WTC11 (cell line): ENCODE results near the gene TEKT5.

ENCODE experiments used
- CREM ChIP-seq: sonication (generic); formaldehyde crosslinking; IDR thresholded peaks from 2 replicates; pipeline ENCODE4 v1.8.1; 2022; ENCODE audit warnings: mild to moderate bottlenecking, missing genetic modification reagents, moderate library complexity
- ETV6 ChIP-seq: sonication (generic); formaldehyde crosslinking; IDR thresholded peaks from 2 replicates; pipeline ENCODE4 v1.8.1; 2022; ENCODE audit warnings: mild to moderate bottlenecking, missing genetic modification reagents
- NFYB ChIP-seq: sonication (generic); formaldehyde crosslinking; conservative IDR thresholded peaks from 2 replicates; pipeline ENCODE4 v1.8.0; 2022; ENCODE audit warnings: low read depth, missing genetic modification reagents
- NR1H2 ChIP-seq: sonication (generic); formaldehyde crosslinking; IDR thresholded peaks from 2 replicates; pipeline ENCODE4 v1.9.0; 2021; ENCODE audit warnings: mild to moderate bottlenecking, moderate library complexity, missing genetic modification reagents
- RELA ChIP-seq: sonication (generic); formaldehyde crosslinking; IDR thresholded peaks from 2 replicates; pipeline ENCODE4 v1.8.1; 2022; ENCODE audit warnings: missing genetic modification reagents, mild to moderate bottlenecking, borderline replicate concordance
- ZNF138 ChIP-seq: sonication (generic); formaldehyde crosslinking; conservative IDR thresholded peaks from 2 replicates; pipeline ENCODE4 v1.8.1; 2022; ENCODE audit warnings: mild to moderate bottlenecking, moderate library complexity, missing genetic modification reagents
- TF ChIP-seq, protein P1 (sequence below): fragments of 200-600 bp; IDR thresholded peaks from 2 replicates; pipeline ENCODE4 v1.8.0; 2022; ENCODE audit warnings: antibody characterized with exemption
- TF ChIP-seq, protein P2 (sequence below): sonication (generic); formaldehyde crosslinking; IDR thresholded peaks from 2 replicates; pipeline ENCODE4 v1.8.0; 2022; ENCODE audit warnings: mild to moderate bottlenecking, missing genetic modification reagents
- TF ChIP-seq, protein P3 (sequence below): sonication (generic); formaldehyde crosslinking; conservative IDR thresholded peaks from 2 replicates; pipeline ENCODE4 v1.8.1; 2022; ENCODE audit warnings: mild to moderate bottlenecking, missing genetic modification reagents
- TF ChIP-seq, protein P4 (sequence below): sonication (generic); formaldehyde crosslinking; IDR thresholded peaks from 2 replicates; pipeline ENCODE4 v1.8.0; 2023; ENCODE audit warnings: missing genetic modification reagents
- TF ChIP-seq, protein P5 (sequence below): fragments of 250-450 bp; sonication (Bioruptor Pico); IDR thresholded peaks from 2 replicates; pipeline ENCODE4 v2.1.2; 2022; ENCODE audit warnings: mild to moderate bottlenecking, moderate library complexity
- TF ChIP-seq, protein P6 (sequence below): fragments of 250-450 bp; sonication (Bioruptor Pico); conservative IDR thresholded peaks from 2 replicates; pipeline ENCODE4 v1.9.0; 2021; ENCODE audit warnings: mild to moderate bottlenecking
- TF ChIP-seq, protein P7 (sequence below): sonication (generic); formaldehyde crosslinking; IDR thresholded peaks from 2 replicates; pipeline ENCODE4 v1.8.1; 2023; ENCODE audit warnings: mild to moderate bottlenecking, missing genetic modification reagents

DNA sequence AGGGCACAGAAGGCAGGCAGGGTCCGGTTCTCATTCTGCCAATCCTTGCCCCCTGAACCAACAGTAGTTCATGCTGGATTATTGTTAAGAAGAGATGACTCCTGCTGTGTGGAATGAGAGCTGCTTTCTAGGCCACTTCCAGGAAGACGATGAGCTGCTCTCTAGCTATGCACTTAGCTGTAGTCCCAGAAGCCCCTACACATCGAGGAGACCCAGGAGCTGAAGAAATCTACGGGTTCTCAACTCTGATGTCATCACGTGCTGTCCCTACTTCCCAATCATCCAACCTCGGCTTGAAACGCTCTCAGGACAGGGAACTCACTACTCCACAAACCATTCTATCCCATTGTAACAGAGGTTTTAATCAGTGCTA is 85.3 kb downstream of the TEKT5 start:
- TF ChIP-seq CREM (CRISPR knock-in tag) (no peak), RELA (CRISPR knock-in tag) (no peak), NFYB (CRISPR knock-in tag) (no peak), ZNF138 (CRISPR knock-in tag) (no peak), ETV6 (CRISPR knock-in tag) (no peak), NR1H2 (CRISPR knock-in tag) (no peak)
- TF ChIP-seq, protein P1, sequence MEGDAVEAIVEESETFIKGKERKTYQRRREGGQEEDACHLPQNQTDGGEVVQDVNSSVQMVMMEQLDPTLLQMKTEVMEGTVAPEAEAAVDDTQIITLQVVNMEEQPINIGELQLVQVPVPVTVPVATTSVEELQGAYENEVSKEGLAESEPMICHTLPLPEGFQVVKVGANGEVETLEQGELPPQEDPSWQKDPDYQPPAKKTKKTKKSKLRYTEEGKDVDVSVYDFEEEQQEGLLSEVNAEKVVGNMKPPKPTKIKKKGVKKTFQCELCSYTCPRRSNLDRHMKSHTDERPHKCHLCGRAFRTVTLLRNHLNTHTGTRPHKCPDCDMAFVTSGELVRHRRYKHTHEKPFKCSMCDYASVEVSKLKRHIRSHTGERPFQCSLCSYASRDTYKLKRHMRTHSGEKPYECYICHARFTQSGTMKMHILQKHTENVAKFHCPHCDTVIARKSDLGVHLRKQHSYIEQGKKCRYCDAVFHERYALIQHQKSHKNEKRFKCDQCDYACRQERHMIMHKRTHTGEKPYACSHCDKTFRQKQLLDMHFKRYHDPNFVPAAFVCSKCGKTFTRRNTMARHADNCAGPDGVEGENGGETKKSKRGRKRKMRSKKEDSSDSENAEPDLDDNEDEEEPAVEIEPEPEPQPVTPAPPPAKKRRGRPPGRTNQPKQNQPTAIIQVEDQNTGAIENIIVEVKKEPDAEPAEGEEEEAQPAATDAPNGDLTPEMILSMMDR: no peak
- TF ChIP-seq, protein P2, sequence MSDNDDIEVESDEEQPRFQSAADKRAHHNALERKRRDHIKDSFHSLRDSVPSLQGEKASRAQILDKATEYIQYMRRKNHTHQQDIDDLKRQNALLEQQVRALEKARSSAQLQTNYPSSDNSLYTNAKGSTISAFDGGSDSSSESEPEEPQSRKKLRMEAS (CRISPR knock-in tag): no peak
- TF ChIP-seq, protein P3, sequence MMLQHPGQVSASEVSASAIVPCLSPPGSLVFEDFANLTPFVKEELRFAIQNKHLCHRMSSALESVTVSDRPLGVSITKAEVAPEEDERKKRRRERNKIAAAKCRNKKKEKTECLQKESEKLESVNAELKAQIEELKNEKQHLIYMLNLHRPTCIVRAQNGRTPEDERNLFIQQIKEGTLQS (CRISPR knock-in tag): no peak
- TF ChIP-seq, protein P4, sequence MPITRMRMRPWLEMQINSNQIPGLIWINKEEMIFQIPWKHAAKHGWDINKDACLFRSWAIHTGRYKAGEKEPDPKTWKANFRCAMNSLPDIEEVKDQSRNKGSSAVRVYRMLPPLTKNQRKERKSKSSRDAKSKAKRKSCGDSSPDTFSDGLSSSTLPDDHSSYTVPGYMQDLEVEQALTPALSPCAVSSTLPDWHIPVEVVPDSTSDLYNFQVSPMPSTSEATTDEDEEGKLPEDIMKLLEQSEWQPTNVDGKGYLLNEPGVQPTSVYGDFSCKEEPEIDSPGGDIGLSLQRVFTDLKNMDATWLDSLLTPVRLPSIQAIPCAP (CRISPR knock-in tag): no peak
- TF ChIP-seq, protein P5, sequence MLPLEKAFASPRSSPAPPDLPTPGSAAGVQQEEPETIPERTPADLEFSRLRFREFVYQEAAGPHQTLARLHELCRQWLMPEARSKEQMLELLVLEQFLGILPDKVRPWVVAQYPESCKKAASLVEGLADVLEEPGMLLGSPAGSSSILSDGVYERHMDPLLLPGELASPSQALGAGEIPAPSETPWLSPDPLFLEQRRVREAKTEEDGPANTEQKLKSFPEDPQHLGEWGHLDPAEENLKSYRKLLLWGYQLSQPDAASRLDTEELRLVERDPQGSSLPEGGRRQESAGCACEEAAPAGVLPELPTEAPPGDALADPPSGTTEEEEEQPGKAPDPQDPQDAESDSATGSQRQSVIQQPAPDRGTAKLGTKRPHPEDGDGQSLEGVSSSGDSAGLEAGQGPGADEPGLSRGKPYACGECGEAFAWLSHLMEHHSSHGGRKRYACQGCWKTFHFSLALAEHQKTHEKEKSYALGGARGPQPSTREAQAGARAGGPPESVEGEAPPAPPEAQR (CRISPR knock-in tag): no peak
- TF ChIP-seq, protein P6, sequence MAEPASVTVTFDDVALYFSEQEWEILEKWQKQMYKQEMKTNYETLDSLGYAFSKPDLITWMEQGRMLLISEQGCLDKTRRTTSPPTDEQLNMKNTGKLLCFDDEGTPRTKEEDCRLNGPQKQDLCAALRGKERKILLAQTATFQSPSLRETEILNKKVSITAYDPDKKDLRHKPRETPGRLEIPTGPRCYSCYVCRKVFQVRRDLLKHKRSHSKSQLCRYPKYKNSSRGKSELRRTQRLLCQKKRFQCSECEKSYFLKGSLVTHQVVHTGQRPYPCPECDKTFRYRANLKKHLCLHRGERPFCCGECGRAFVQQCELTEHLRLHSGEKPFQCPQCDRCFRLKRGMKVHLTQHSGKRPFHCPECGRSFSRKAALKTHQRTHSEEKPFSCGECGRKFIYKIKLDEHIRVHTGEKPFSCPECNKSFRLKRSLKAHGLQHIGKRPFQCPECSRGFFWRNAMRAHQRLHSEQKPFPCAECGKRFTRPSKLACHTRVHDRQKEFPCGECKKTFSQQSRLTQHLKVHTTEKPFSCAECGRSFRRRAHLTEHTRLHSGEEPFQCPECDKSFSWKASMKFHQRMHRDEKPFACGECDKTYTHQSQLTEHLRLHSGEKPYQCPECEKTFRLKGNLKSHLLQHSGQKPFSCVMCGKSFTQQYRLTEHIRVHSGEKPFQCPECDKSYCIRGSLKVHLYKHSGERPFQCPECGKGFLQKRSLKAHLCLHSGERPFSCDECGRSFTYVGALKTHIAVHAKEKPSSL (CRISPR knock-in tag): no peak
- TF ChIP-seq, protein P7, sequence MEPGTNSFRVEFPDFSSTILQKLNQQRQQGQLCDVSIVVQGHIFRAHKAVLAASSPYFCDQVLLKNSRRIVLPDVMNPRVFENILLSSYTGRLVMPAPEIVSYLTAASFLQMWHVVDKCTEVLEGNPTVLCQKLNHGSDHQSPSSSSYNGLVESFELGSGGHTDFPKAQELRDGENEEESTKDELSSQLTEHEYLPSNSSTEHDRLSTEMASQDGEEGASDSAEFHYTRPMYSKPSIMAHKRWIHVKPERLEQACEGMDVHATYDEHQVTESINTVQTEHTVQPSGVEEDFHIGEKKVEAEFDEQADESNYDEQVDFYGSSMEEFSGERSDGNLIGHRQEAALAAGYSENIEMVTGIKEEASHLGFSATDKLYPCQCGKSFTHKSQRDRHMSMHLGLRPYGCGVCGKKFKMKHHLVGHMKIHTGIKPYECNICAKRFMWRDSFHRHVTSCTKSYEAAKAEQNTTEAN (CRISPR knock-in tag): no peak
